Ovary (tissue), 3 donors: ENCODE data around the gene RUSF1.

Source experiments
- CTCF ChIP-seq, 3 donors: fragments of 450-650 bp in 2 of 3; fragments of 200-600 bp in 1 of 3; IDR thresholded peaks; one replicate each; pipeline versions ENCODE4 v1.5.1 to v1.8.0; 2016 to 2022; ENCODE audit warnings: antibody characterized with exemption in 3 of 3, mild to moderate bottlenecking in 1 of 3
- EP300 ChIP-seq: sonication (generic); formaldehyde crosslinking; IDR thresholded peaks from one replicate; pipeline ENCODE4 v1.6.1; 2017; ENCODE audit warnings: antibody characterized with exemption
- POLR2A ChIP-seq: fragments of 450-650 bp; IDR thresholded peaks from one replicate; pipeline ENCODE4 v1.6.1; 2017; ENCODE audit warnings: antibody characterized with exemption, mild to moderate bottlenecking, moderate library complexity
- donor health status: DM: no; HTN: no; CAD: no.

GRCh38 chr16:31476303-31477219 lies 31.6 kb downstream of the RUSF1 start:
- TF ChIP-seq CTCF (IDR thresholded peaks at IDR 0.05) (no peak), POLR2A (no peak), EP300 (no peak)
